ENCODE data around the gene MEI4. TPM values are rescaled to one million over a fixed set of nuclear protein-coding genes. Genes with fewer than 3 reads are reported as not detected.

Gene MEI4
- polyA plus RNA-seq, 1 donor from 2014 or later, result not detected

DNA sequence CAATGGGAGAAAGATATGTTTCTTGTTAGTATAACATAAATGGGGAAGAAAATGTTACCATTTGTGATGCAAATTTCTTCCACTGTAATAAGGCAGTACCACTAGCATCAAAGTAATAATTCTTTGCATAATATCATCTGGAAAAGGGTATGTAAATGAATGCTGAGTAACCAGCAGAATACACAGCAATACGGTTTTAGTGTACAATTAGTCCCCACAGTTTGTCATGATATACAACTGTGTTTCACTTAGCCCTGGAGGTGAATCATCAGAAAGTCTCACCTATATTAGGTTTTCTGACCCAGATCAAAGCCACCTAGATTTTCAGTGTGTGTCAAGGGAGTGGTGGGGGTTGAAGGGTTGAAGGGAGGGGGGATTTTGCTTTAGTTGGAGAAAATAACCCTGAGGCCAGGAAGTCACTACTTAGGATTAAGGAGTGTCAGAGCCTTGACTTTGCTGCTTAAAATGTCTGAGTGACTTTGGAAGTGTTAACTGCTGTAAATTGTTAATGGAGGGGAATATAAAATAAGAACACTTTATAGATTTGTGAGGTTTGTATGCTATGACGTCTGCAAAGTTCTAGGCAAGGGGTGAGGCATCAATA is 8.6 kb upstream of the MEI4 start:
- Histone ChIP-seq H3K4me2 (ENCODE audit: low read length) (no peak overlapping the region), H3K79me2 (replicated peaks; ENCODE audit: insufficient read depth, low read length) (no peaks in the 10 kb centered on the region), H2AFZ (ENCODE audit: low read depth, low read length) (no peak overlapping the region), H3K27ac (ENCODE audit: low read length) (no peak overlapping the region), H3K4me3 (ENCODE audit: low read length) (no peak overlapping the region), H3K36me3 (ENCODE audit: insufficient read depth, low read length) (no peaks in the 10 kb centered on the region), H3K27me3 (ENCODE audit: insufficient read depth, low read depth, low read length) (no peaks in the 10 kb centered on the region), H3K9ac (ENCODE audit: low read length) (no peak overlapping the region), H3F3A (ENCODE audit: insufficient read depth, low read length, poor library complexity, severe bottlenecking) (no peaks in the 10 kb centered on the region), H3K9me3 (ENCODE audit: low read length) (no peaks in the 10 kb centered on the region), H4K20me1 (ENCODE audit: insufficient read depth) (no peaks in the 10 kb centered on the region), H3K9me2 (ENCODE audit: insufficient read depth, low read length) (no peaks in the 10 kb centered on the region)
- TF ChIP-seq TAF1 (IDR thresholded peaks at IDR 0.05; ENCODE audit: low read depth), result no peak
- TF ChIP-seq RAD21 (conservative IDR thresholded peaks at IDR 0.05), result no peak
- TF ChIP-seq, protein P1, sequence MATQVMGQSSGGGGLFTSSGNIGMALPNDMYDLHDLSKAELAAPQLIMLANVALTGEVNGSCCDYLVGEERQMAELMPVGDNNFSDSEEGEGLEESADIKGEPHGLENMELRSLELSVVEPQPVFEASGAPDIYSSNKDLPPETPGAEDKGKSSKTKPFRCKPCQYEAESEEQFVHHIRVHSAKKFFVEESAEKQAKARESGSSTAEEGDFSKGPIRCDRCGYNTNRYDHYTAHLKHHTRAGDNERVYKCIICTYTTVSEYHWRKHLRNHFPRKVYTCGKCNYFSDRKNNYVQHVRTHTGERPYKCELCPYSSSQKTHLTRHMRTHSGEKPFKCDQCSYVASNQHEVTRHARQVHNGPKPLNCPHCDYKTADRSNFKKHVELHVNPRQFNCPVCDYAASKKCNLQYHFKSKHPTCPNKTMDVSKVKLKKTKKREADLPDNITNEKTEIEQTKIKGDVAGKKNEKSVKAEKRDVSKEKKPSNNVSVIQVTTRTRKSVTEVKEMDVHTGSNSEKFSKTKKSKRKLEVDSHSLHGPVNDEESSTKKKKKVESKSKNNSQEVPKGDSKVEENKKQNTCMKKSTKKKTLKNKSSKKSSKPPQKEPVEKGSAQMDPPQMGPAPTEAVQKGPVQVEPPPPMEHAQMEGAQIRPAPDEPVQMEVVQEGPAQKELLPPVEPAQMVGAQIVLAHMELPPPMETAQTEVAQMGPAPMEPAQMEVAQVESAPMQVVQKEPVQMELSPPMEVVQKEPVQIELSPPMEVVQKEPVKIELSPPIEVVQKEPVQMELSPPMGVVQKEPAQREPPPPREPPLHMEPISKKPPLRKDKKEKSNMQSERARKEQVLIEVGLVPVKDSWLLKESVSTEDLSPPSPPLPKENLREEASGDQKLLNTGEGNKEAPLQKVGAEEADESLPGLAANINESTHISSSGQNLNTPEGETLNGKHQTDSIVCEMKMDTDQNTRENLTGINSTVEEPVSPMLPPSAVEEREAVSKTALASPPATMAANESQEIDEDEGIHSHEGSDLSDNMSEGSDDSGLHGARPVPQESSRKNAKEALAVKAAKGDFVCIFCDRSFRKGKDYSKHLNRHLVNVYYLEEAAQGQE (IDR thresholded peaks at IDR 0.05; ENCODE audit: borderline replicate concordance), result no peak
- no peak for TF ChIP-seq EZH2 (IDR thresholded peaks at IDR 0.05; ENCODE audit: borderline replicate concordance, insufficient read depth, low read length, poor library complexity, severe bottlenecking)
- TF ChIP-seq, protein P2, sequence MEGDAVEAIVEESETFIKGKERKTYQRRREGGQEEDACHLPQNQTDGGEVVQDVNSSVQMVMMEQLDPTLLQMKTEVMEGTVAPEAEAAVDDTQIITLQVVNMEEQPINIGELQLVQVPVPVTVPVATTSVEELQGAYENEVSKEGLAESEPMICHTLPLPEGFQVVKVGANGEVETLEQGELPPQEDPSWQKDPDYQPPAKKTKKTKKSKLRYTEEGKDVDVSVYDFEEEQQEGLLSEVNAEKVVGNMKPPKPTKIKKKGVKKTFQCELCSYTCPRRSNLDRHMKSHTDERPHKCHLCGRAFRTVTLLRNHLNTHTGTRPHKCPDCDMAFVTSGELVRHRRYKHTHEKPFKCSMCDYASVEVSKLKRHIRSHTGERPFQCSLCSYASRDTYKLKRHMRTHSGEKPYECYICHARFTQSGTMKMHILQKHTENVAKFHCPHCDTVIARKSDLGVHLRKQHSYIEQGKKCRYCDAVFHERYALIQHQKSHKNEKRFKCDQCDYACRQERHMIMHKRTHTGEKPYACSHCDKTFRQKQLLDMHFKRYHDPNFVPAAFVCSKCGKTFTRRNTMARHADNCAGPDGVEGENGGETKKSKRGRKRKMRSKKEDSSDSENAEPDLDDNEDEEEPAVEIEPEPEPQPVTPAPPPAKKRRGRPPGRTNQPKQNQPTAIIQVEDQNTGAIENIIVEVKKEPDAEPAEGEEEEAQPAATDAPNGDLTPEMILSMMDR (IDR thresholded peaks at IDR 0.05; ENCODE audit: poor library complexity, severe bottlenecking), result no peak
- TF ChIP-seq MXI1 (conservative IDR thresholded peaks at IDR 0.05; ENCODE audit: poor library complexity, severe bottlenecking), result no peak
- TF ChIP-seq POLR2AphosphoS5 (IDR thresholded peaks at IDR 0.05), result no peak
- TF ChIP-seq EP300 (conservative IDR thresholded peaks at IDR 0.05; ENCODE audit: poor library complexity, severe bottlenecking), result no peak
- TF ChIP-seq SMC3 (conservative IDR thresholded peaks at IDR 0.05; ENCODE audit: poor library complexity), result no peak

DNA sequence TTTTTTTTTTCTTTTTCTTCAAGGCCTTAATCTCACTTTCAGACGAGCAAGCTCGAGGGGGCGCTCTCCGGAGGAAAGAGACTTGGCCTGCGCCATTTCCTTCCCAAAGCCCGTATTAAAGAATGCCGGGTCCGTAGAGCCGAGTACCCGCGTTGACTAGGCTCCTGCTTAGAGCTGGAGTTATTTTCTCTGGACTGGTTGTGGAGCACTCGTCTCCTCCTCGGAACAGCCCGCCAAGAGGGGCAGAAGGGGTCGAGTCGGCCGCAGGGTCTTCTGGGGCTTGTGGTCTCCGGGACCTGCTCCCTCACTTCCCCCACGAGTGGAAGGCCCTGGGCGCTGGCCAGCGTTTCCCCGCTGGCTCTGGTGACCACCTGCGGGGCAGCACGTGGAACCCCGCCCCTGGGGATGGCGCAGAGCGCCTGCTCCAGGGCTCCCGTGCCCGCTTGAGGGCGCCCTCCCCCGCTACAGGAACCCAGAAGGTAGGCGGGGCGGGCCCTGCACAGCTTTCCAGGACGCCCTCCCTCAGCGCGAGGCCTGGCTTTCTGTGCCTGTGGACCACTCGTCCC is 2.7 kb upstream of the MEI4 start:
- no peak overlapping the region for H3K9ac ChIP-seq (ENCODE audit: low read length)

More for the DNA sequence above, 2.7 kb upstream of the MEI4 start:
- no peaks in the 10 kb centered on the region for H3K36me3 ChIP-seq (ENCODE audit: insufficient read depth, low read length)
- no peak overlapping the region for H3K4me2 ChIP-seq (ENCODE audit: low read length)
- no peaks in the 10 kb centered on the region for H3K9me3 ChIP-seq (ENCODE audit: low read length)
- no peak overlapping the region for H3K27ac ChIP-seq (ENCODE audit: low read length)
- no peaks in the 10 kb centered on the region for H3K9me2 ChIP-seq (ENCODE audit: insufficient read depth, low read length)
- no peaks in the 10 kb centered on the region for H3F3A ChIP-seq (ENCODE audit: insufficient read depth, low read length, poor library complexity, severe bottlenecking)
- TF ChIP-seq SMC3 (conservative IDR thresholded peaks at IDR 0.05; ENCODE audit: poor library complexity) (no peak), EZH2 (IDR thresholded peaks at IDR 0.05; ENCODE audit: borderline replicate concordance, insufficient read depth, low read length, poor library complexity, severe bottlenecking) (no peak), MXI1 (conservative IDR thresholded peaks at IDR 0.05; ENCODE audit: poor library complexity, severe bottlenecking) (no peak)
- TF ChIP-seq, protein P2 (IDR thresholded peaks at IDR 0.05; ENCODE audit: poor library complexity, severe bottlenecking), result no peak
- no peaks in the 10 kb centered on the region for H3K27me3 ChIP-seq (ENCODE audit: insufficient read depth, low read depth, low read length)
- H4K20me1 ChIP-seq (ENCODE audit: insufficient read depth), result no peaks in the 10 kb centered on the region
- H3K4me3 ChIP-seq (ENCODE audit: low read length), result no peak overlapping the region
- no peaks in the 10 kb centered on the region for H3K79me2 ChIP-seq (replicated peaks; ENCODE audit: insufficient read depth, low read length)
- H2AFZ ChIP-seq (ENCODE audit: low read depth, low read length), result no peak overlapping the region
